HG03139 (cell line): ENCODE measurements around the gene CHRNA4.

Experiments
- ATAC-seq: cut with Tn5 transposase; IDR thresholded peaks from one replicate; pipeline ENCODE4 v1.9.1; 2021; ENCODE audit not compliant: unreplicated experiment

The CHRNA4 gene

GRCh38 chr20:63379296-63379695 is 18.1 kb upstream of the CHRNA4 start:
- no peak for ATAC-seq

- no peak for ATAC-seq
Measured at GRCh38 chr20:63378626-63379025, 17.5 kb upstream of the CHRNA4 start.

GRCh38 chr20:63377951-63378381 is 16.8 kb upstream of the CHRNA4 start:
- ATAC-seq: no peak

GRCh38 chr20:63377256-63377941 is 16.2 kb upstream of the CHRNA4 start:
- no peak for ATAC-seq

GRCh38 chr20:63376283-63377250 is 15.4 kb upstream of the CHRNA4 start:
- no peak for ATAC-seq

DNA sequence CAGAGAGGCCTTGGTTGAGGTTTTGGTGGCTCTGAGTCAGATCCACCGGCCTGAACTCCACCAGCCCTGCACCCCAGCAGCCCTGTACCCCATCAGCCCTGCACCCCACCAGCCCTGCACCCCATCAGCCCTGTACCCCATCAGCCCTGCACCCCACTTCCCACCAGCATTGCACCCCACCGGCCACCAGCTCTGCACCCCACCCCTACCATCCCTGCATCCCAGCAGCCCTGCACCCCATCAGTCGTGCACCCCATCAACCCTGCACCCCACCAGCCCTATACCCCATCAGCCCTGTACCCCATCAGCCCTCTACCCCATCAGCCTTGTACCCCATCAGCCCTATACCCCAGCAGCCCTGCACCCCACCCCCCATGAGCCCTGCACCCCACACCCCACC is 14.3 kb upstream of the CHRNA4 start:
- no peak for ATAC-seq

GRCh38 chr20:63374504-63374903 is 13.4 kb upstream of the CHRNA4 start:
- ATAC-seq: no peak

GRCh38 chr20:63373996-63374395 is 12.8 kb upstream of the CHRNA4 start:
- no peak for ATAC-seq

DNA sequence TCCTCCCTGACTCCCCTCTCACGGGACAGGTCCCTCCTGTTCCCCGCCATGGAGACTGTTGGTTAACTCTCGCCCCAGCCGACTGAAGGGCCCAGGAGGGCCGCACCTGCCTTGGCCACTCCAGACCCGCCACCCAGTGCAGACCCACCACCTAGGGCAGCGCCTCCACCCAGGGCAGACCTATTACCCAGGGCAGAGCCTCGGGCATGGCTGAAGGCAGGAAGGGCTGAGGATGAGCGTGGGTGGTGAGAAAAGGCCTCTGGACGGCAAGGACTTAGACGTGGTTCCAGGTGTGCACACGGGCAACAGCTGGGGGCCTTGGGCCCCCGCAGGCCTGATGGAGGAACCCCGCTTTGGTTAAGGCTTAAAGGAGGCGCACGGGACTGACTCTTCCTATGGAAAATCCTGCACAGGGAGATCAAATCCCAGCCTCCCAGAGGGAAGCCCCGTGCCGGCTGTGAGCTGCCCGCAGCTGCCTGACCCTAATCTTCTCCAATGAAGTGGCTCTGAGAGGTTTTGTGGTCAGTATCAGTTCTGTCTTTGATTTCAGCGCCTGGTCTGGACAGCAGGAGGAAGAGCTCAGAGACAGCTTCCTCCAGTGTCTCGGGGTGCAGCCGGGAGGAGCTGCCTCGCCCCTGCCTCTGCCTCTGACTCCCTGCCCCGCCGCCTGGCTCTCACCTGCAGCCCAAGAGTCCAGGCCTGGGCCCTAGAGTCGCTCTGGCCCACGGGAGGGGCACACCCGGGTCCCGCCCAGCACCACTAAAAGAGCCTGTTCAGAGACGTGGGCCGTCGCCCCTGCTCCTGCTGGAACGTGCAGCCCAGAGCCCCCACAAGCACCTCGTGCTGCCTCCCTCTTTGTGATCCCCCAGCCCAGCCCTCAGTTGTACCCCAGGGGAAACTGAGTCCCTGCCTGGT is 12.1 kb upstream of the CHRNA4 start:
- ATAC-seq: no peak

DNA sequence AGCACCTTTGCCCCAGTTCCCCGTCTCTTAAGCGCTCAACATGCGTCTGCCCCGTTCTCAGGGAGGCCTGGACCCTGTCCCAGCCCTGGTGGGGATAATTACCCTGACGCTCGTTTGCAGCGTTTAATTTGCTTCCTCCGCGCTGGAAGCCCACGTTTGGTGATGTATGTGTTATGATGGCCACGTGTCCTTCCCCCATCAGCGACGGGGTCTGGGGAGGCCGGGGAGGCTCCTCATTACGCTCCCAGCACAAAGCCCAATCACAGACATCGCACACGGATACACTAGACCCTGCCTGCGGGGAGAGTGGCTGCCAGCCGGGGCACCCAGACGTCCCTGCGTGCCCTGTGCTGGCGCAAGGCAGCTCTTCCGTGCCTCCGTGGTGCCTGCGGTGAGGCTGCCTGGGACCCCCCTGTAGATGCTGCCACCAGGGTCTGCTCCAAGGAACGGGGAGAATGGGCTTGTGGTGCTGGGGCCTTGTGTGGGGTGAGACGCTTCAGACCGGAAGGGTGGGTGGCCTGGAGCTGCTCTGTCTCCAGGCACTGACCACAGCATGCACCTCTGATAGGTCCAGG is 10.2 kb upstream of the CHRNA4 start:
- no peak for ATAC-seq

GRCh38 chr20:63370618-63371187 is 9.6 kb upstream of the CHRNA4 start:
- ATAC-seq: no peak

GRCh38 chr20:63369724-63370617 is 8.8 kb upstream of the CHRNA4 start:
- no peak for ATAC-seq

DNA sequence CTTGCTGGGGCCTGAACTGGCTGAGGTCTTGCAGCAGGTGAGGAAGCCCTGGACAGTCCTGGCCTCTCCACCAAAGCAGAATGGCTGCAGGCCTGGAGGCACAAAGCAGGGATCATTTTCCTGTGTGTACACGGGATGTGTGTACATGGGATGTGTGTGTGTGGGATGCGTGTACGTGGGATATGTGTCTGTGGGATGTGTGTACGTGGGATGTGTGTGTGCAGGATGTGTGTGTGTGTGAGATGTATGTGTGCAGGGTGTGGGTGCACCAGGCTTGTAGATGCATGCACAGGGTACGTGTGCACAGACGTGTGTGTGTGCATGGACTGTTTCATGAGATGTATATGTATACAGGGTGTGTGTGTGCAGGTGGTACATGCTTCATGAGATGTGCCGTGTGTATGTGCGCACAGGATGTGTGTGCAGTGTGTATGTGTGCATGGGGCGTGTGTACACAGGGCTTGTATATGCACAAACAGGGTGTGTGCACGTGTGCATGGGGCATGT is 7.9 kb upstream of the CHRNA4 start:
- no peak for ATAC-seq

DNA sequence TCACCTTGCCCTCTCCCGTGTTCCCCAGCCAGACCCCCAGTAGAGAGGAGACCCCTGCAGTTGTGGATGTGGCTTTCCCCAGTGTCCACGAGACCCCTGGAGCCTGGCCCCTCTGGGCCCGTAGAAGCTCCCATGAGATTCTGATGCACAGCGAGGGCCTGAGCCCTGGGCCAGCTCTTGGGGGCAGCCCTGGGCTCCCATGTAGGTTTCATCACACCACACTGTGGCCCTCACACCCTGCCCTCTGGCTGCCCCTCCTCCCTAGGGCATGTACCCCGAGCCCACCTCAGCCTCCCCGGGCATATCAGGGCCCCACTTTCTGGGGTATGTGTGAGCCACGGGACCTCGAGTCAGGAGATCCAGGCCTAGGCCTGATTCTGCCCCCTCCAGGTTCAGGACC is 7.0 kb upstream of the CHRNA4 start:
- no peak for ATAC-seq

GRCh38 chr20:63367446-63368055 is 6.4 kb upstream of the CHRNA4 start:
- ATAC-seq: no peak

- no peak for ATAC-seq
Measured at GRCh38 chr20:63366390-63367365, 5.5 kb upstream of the CHRNA4 start.

- ATAC-seq: no peak
Measured at GRCh38 chr20:63365601-63366389, 4.6 kb upstream of the CHRNA4 start.
